Measurements from ENCODE around the gene PYY. TPM values are rescaled to one million over a fixed set of nuclear protein-coding genes. Genes with fewer than 3 reads are reported as not detected.

The PYY gene
- total and polyA plus RNA-seq, 11 donors: not detected

GRCh38 chr17:43917348-43918025 lies 36.3 kb downstream of the PYY start:
- WGBS, 4 donors: 19 to 30% (median 24%) methylated on average over 35 to 43 of the region's 43 CpGs
- peak overlapping the region in 10 of 12 donors; percentile 22 to 59 (median 48) for H3K4me3 ChIP-seq
- no peak for TF ChIP-seq POLR2A (IDR thresholded peaks at IDR 0.05)
- peak in 11 of 12 donors; percentile 22 to 67 (median 46) for TF ChIP-seq CTCF (IDR thresholded peaks at IDR 0.05)
- DNase-seq (peak in 3 of 5 donors; percentile 44 to 55 (median 47)), ATAC-seq (peak in 3 of 4 donors; percentile 56 to 84 (median 74))
- H3K27ac ChIP-seq: peak overlapping the region in 1 of 12 donors; percentile 12
- intact Hi-C loops (cut with DNase I): no loop called here
- H3K9me3 ChIP-seq: no peaks in the 10 kb centered on the region
- H3K27me3 ChIP-seq: peaks cover 0 to 5% (median 0%) of the 10 kb centered on the region in 9 donors
- H3K4me1 ChIP-seq: peaks cover 0 to 14% (median 3%) of the 10 kb centered on the region in 12 donors
- H3K36me3 ChIP-seq: no peaks in the 10 kb centered on the region

- TF ChIP-seq CTCF (IDR thresholded peaks at IDR 0.05): no peak
- TF ChIP-seq POLR2A (IDR thresholded peaks at IDR 0.05): no peak
- 72 to 85% (median 73%) methylated on average over 8 of the region's 8 CpGs for WGBS, 4 donors
- Histone ChIP-seq H3K4me1 (peaks cover 0 to 14% (median 3%) of the 10 kb centered on the region in 12 donors), H3K27me3 (peaks cover 0 to 5% (median 0%) of the 10 kb centered on the region in 9 donors), H3K36me3 (no peaks in the 10 kb centered on the region), H3K9me3 (no peaks in the 10 kb centered on the region), H3K4me3 (peak overlapping the region in 8 of 12 donors; percentile 37 to 59 (median 52)), H3K27ac (no peak overlapping the region)
- ATAC-seq (no peak), DNase-seq (no peak)
- intact Hi-C loops (cut with DNase I): no loop called here
Observed at GRCh38 chr17:43917016-43917347, 36.8 kb downstream of the PYY start.

- Histone ChIP-seq H3K4me1 (peaks cover 0 to 14% (median 3%) of the 10 kb centered on the region in 12 donors), H3K4me3 (no peak overlapping the region), H3K27me3 (peaks cover 0 to 2% (median 0%) of the 10 kb centered on the region in 9 donors), H3K36me3 (no peaks in the 10 kb centered on the region), H3K27ac (no peak overlapping the region), H3K9me3 (no peaks in the 10 kb centered on the region)
- no peak for TF ChIP-seq POLR2A (IDR thresholded peaks at IDR 0.05)
- TF ChIP-seq CTCF (IDR thresholded peaks at IDR 0.05): no peak
- 77 to 92% (median 82%) methylated on average over 4 of the region's 4 CpGs for WGBS, 4 donors
- no peak for DNase-seq
- intact Hi-C loops (cut with DNase I): no loop called here
- ATAC-seq: no peak
Observed at GRCh38 chr17:43916385-43916784, 37.4 kb downstream of the PYY start.

GRCh38 chr17:43915559-43915958 lies 38.2 kb downstream of the PYY start:
- Histone ChIP-seq H3K4me3 (no peak overlapping the region), H3K4me1 (peaks cover 0 to 14% (median 3%) of the 10 kb centered on the region in 12 donors), H3K27me3 (peaks cover 0 to 2% (median 0%) of the 10 kb centered on the region in 9 donors), H3K27ac (no peak overlapping the region), H3K9me3 (no peaks in the 10 kb centered on the region), H3K36me3 (no peaks in the 10 kb centered on the region)
- WGBS, 4 donors: 75 to 88% (median 82%) methylated on average over 3 of the region's 3 CpGs
- DNase-seq (no peak), ATAC-seq (no peak)
- intact Hi-C loops (cut with DNase I): no loop called here
- TF ChIP-seq CTCF (IDR thresholded peaks at IDR 0.05) (no peak), POLR2A (IDR thresholded peaks at IDR 0.05) (no peak)

All from heart left ventricle (tissue), 16 donors.